Renal pelvis (tissue), 4 donors: Measurements from ENCODE around the gene RAB11FIP5. TPM values are rescaled to one million over a fixed set of nuclear protein-coding genes. Genes with fewer than 3 reads are reported as not detected.

ENCODE experiments used
- DNase-seq: peaks from one replicate; pipeline ENCODE4 v3.0.0-alpha.2; 2013
- polyA plus RNA-seq, 3 donors: library from polyadenylated mRNA; unstranded; fragments of 120-200 nt; gene quantifications; one replicate each; pipeline ENCODE4 v1.2.1, GENCODE V29; 2013; ENCODE audit not compliant: insufficient read length in 3 of 3

Gene RAB11FIP5
- polyA plus RNA-seq, 3 donors, result 45.1 to 54.3 (median 52.9) TPM

DNA sequence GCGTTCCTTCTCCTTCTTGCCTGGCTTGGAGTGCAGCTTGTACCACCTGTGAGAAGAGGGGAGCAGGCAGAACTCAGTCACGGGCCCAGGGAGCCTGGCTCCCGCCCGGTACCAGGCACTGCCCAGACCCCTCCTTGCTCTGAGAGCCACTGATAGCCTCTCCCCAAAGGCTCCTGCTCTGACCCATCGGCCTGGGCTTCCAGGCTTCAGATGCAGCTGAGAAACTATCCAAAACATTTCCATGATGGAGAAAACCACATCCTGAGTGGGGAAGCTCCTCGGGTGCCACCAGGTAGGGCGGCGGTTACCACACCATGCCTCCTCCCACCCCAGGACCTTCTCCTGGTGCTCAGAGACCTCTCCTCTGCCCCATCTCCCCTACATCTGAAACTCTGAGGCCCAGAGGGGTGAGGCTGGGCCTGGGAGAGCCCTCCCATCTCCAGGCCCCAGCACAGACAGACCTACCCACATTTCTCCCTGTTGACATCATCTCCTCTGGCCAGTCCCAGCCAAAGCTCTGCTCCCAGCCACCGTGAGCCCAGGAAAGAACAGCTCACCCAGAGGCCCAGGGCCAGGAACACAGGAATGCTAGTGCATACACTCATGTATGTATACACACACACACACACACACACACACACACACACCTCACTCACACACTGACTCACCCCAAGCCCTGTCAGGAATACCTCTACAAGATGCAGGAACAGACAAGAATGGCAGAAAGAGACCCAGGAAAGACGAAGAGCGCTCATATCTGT lies 23.3 kb downstream of the RAB11FIP5 start:
- DNase-seq, result no peak

DNA sequence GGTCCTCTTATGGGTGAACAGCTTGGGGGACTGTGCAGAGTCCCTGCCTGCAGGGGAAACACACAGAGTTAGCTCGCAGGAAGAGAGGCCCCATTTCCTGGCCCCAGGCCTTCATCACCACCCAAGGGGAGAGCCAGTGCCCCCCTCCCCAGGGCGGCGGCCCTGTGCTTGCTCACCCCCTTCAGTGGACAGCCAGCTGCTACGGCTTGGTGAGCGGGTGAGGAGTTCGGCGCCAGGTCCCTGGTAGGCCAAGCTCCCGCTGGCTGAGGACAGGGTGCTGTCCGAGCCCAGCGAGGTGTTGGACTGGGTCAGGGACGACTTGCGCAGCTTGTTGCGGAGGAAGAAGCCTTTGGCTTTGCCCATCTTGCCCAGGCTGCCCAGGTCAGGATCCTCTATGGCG lies 24.0 kb downstream of the RAB11FIP5 start:
- no peak for DNase-seq

DNA sequence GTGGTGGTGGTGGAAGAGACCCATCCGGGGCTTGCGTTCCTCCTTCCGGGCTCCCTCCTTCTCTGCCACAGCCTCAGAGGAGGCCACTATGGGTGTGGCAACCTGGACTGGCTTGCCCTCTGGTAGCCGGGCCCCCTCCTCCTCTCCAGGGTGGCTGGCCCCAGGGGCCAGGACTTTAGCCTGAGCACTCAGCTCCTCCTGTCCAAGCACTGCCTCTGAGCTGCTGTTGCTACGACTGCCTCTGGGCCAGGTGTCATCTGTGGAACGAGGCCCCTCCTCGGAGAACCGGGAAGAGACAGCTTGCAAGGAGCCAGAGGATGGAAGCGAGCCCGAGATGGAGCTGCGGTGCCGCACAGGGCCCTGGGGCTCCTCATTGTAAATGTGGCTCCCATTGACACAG lies 24.5 kb downstream of the RAB11FIP5 start:
- DNase-seq, result no peak

DNA sequence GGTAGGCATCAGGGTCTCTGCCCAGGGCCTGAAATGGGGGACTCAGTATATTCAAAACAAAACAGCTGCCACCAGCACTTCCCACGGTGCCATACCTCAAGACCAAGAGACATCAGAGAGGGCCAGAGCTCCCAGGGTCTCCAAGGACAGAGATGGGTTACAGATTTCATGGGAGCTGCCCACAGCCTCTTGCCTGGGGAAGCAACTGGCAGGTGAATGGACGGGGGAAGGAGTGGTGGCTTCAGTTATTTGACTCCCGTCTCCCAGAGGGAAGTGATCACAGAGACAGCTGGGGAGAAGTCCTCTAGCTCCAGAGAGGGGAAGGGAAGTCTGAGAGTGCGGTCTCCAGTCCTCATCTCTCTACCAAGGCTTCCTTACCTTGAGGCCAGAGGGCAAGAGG lies 25.4 kb downstream of the RAB11FIP5 start:
- no peak for DNase-seq

GRCh38 chr2:73085691-73086090 lies 27.1 kb downstream of the RAB11FIP5 start:
- no peak for DNase-seq

DNA sequence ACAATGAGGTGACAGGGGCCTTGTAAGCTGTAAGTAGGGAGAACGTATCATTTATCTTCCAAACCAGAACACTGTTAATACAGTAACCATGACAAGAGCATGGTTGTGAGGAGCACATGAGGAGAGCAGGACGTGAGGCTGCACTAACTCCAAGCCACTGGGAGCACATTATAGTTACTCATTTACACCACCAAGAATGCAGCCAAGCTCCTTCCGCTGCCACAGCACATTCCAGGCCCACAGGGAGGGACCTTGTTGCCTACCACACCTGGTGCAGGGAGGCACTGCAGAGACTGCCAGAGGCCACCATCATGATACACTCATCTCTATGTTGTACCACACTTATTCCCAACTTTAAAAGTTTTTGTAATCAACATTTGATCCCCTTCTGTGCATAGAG lies 27.8 kb downstream of the RAB11FIP5 start:
- DNase-seq, result no peak

- no peak for DNase-seq
These were observed 28.6 kb downstream of the RAB11FIP5 start for GRCh38 chr2:73083886-73084800.

- DNase-seq, result no peak
These were observed 30.0 kb downstream of the RAB11FIP5 start for GRCh38 chr2:73082523-73083410.

DNA sequence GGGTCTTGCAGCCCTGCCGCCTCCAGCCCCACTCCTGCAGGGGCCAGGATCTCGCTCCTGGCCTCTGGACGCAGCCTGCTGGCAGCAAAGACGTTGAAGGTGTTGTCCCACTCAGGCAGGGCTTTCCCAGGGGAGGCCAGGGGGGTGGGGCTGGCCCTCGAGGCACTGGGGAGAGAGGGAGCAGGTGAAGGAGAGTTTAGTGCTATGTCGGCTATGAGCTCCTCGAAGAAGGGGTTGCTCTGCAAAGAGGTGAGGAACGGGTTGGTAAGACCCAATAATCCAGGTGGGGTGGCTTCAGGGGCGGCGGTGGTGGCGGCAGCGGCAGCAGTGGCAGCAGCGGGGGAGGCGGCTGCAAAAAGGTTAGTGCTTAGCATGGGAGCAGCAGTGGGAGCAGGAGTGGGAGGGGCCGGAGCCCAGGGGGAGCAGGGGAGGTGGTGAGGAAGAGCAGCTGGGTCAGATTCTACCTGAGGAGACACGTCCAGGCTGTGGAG lies 31.5 kb downstream of the RAB11FIP5 start:
- DNase-seq, result no peak

- no peak for DNase-seq
These were observed 32.2 kb downstream of the RAB11FIP5 start for GRCh38 chr2:73080321-73081131.

- no peak for DNase-seq
These were observed 33.1 kb downstream of the RAB11FIP5 start for GRCh38 chr2:73079636-73080035.

DNA sequence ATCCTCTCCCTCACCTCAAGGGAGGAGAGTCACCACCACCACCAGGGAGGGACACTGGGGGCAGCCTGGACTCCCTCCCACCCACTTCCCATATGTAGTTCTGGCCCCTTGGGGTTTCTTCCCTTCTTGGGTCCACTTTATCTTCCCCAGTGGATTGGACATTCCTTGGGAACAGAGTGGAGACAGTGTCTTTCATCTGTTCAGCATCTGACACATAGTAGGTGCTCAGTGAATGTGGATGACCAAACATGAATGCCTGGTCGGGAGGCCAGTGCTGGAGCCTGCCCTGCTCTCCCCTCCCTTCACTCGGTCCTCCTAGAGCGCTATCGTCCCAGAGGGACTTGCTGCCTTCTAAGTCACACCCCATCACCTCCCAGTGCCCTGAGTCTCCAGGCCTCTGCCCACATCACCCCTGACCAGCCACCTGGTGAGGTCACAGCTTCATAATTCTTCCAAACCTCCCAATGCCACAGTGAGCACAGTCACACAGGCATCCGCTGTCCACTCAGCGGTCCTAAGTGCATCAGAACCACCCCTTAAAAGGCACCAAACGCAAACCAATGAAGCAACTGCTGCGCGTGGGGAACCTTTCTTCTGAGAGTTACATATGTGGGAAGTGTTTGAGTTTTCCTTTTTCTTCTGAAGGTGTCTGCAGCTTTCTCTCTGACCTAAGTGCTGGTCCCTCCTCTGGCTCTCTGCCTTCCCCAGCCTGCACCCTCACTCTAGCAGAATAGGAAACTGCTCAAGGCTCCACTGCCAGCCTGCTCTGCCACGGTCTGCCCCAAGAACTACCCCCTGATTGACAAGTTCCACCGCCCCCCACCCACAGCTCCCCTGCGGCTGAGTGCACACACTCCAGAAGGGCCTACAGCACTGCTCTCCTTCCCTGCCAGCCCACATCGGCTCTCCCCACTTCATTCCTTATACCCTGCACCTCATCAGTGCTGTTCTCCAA lies 34.0 kb downstream of the RAB11FIP5 start:
- no peak for DNase-seq

GRCh38 chr2:73077424-73077795 lies 35.3 kb downstream of the RAB11FIP5 start:
- DNase-seq, result no peak

GRCh38 chr2:73076701-73077423 lies 35.9 kb downstream of the RAB11FIP5 start:
- DNase-seq, result no peak

DNA sequence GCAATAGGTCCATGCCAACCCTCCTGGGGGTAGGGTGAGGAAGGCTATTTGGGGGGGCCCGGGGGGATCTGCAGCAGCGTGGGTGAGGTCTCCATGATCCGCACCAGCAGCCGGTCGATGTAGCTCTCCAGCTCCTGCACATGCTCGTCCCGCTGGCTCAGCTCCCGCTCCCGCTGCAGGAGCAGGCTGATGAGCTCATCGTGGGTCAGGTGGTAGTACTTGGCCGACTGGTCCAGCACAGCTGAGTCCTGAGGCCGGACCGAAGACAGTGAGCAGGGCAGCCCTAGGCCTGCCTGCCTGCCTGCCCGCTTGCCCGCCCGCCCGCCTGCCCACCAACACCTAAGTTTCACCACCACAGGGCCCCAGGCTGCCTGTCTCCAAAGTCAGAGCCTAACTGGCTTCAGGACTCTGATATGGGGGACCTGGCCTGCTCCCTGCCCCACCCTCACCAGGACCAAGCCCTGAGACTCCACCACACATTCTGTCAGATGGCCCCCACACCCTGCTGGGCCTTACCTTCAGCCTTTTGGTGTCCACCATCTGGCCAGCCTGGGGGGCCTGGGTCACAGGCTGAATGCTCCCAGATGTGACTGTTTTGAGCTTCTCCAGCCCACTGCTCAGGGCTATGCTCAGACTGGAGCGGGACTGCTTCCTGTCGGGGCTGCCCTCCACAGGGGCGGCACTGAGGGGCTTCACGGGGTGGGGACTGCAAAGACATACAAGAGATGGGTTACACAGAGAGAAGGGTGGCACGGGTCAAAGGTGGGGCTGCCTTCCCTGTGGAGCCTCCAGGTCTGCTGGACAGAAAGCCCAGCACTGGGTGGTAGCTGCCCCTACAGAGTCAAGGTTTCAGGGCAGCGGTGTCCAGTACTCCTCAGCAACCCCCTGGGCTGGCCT lies 37.0 kb downstream of the RAB11FIP5 start:
- DNase-seq, result no peak

GRCh38 chr2:73074110-73075069 lies 38.4 kb downstream of the RAB11FIP5 start:
- no peak for DNase-seq

DNA sequence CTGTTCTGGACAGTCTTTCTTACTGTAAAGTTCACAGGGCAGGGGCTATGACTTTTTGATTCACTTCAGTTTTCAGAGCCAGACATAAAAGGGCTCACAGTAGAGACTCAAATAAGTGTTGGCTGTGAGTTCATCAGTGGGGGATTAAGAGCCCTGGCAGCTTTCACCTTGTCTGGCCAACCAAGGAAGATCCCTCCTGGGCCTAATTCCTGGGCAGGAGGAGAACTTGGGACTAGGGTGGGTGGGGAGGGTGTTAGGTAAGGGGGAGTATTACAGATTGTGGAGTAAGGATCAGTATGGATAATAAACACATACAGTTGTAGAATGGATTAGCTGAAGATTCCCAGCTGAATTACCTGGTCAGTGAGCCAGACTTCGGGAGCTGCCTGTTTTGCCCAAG lies 40.3 kb downstream of the RAB11FIP5 start:
- DNase-seq, result no peak
